Hepatocyte (in vitro differentiated cells): ENCODE data around the gene SCLT1. TPM values are rescaled to one million over a fixed set of nuclear protein-coding genes. Genes with fewer than 3 reads are reported as not detected.

ENCODE experiments used
- DNase-seq: peaks from one replicate; pipeline ENCODE4 v3.0.0-alpha.2; 2016; ENCODE audit warnings: low spot score
- H2AFZ ChIP-seq: fragments of 200-600 bp; sonication (generic); 2 replicates; pipeline ENCODE4 v1.6.0; 2016; ENCODE audit warnings: antibody characterized with exemption, mild to moderate bottlenecking
- H3K27ac ChIP-seq: fragments of 200-600 bp; sonication (generic); 2 replicates; pipeline ENCODE4 v1.5.1; 2016; ENCODE audit warnings: mild to moderate bottlenecking
- H3K27me3 ChIP-seq: fragments of 200-600 bp; sonication (generic); 2 replicates; pipeline ENCODE4 v1.6.1; 2016
- H3K36me3 ChIP-seq: fragments of 200-600 bp; sonication (generic); replicated peaks from 2 replicates; pipeline ENCODE4 v1.5.1; 2016; ENCODE audit warnings: low read depth; ENCODE audit not compliant: insufficient read depth
- H3K4me1 ChIP-seq: fragments of 200-600 bp; sonication (generic); 2 replicates; pipeline ENCODE4 v1.5.1; 2016; ENCODE audit warnings: mild to moderate bottlenecking, moderate library complexity; ENCODE audit not compliant: insufficient read depth
- H3K4me2 ChIP-seq: fragments of 200-600 bp; sonication (generic); 2 replicates; pipeline ENCODE4 v1.6.0; 2016
- H3K4me3 ChIP-seq: fragments of 200-600 bp; sonication (generic); 2 replicates; pipeline ENCODE4 v1.5.1; 2016; ENCODE audit warnings: mild to moderate bottlenecking
- H3K79me2 ChIP-seq: fragments of 200-600 bp; sonication (generic); 2 replicates; pipeline ENCODE4 v1.6.0; 2017; ENCODE audit warnings: mild to moderate bottlenecking
- H3K9me2 ChIP-seq: fragments of 200-600 bp; sonication (generic); replicated peaks from 2 replicates; pipeline ENCODE4 v1.6.0; 2017; ENCODE audit warnings: mild to moderate bottlenecking; ENCODE audit not compliant: insufficient read depth
- H3K9me3 ChIP-seq: fragments of 200-600 bp; sonication (generic); 2 replicates; pipeline ENCODE4 v1.5.1; 2016; ENCODE audit warnings: low read depth, mild to moderate bottlenecking
- H4K20me1 ChIP-seq: fragments of 200-600 bp; sonication (generic); 2 replicates; pipeline ENCODE4 v1.6.0; 2016; ENCODE audit warnings: mild to moderate bottlenecking; ENCODE audit not compliant: insufficient read depth, poor library complexity, severe bottlenecking
- EZH2 ChIP-seq: fragments of 200-600 bp; sonication (generic); IDR thresholded peaks from 2 replicates; pipeline ENCODE4 v1.6.1; 2016; ENCODE audit warnings: antibody characterized with exemption, mild to moderate bottlenecking, borderline replicate concordance
- EZH2phosphoT487 ChIP-seq: fragments of 200-600 bp; sonication (generic); IDR thresholded peaks from one replicate; pipeline ENCODE4 v1.6.1; 2018; ENCODE audit warnings: antibody characterized with exemption, mild to moderate bottlenecking, low read depth, moderate library complexity; ENCODE audit not compliant: unreplicated experiment, severe bottlenecking
- WGBS: methylation state at CpG from one replicate; pipeline ENCODE4 v1.1.6; 2016; ENCODE audit warnings: low lambda C conversion rate; ENCODE audit errors: missing lambda C conversion rate; 5-methylcytosine and 5-hydroxymethylcytosine counted together
- polyA plus RNA-seq: library from polyadenylated mRNA; unstranded; fragments of >200 nt; fragmentation: Nextera tagmentation; extraction: Ambion mirVana; gene quantifications from 2 replicates; pipeline ENCODE4 v1.2.1, GENCODE V29; 2016
- total RNA-seq: library from RNA; depleted of rRNA; stranded (reverse); fragments of >200 nt; gene quantifications from 2 replicates; pipeline ENCODE4 v1.2.3, GENCODE V29; 2014
- TF ChIP-seq, protein P1 (sequence below): fragments of 200-600 bp; sonication (generic); IDR thresholded peaks from 2 replicates; pipeline ENCODE4 v1.5.1; 2016; ENCODE audit warnings: antibody characterized with exemption, mild to moderate bottlenecking; ENCODE audit not compliant: poor library complexity

The SCLT1 gene
- total and polyA plus RNA-seq, 2 experiments from 2014 or later, result 6.9 to 13.6 TPM

GRCh38 chr4:128979934-128980333 lies 113.4 kb downstream of the SCLT1 start:
- Histone ChIP-seq H4K20me1 (no peaks in the 10 kb centered on the region), H3K4me2 (no peak overlapping the region), H3K36me3 (no peaks in the 10 kb centered on the region), H3K27me3 (no peaks in the 10 kb centered on the region), H2AFZ (no peak overlapping the region), H3K9me2 (no peaks in the 10 kb centered on the region), H3K79me2 (no peaks in the 10 kb centered on the region), H3K4me1 (no peaks in the 10 kb centered on the region), H3K4me3 (no peak overlapping the region), H3K9me3 (no peaks in the 10 kb centered on the region), H3K27ac (no peak overlapping the region)
- TF ChIP-seq, protein P1, sequence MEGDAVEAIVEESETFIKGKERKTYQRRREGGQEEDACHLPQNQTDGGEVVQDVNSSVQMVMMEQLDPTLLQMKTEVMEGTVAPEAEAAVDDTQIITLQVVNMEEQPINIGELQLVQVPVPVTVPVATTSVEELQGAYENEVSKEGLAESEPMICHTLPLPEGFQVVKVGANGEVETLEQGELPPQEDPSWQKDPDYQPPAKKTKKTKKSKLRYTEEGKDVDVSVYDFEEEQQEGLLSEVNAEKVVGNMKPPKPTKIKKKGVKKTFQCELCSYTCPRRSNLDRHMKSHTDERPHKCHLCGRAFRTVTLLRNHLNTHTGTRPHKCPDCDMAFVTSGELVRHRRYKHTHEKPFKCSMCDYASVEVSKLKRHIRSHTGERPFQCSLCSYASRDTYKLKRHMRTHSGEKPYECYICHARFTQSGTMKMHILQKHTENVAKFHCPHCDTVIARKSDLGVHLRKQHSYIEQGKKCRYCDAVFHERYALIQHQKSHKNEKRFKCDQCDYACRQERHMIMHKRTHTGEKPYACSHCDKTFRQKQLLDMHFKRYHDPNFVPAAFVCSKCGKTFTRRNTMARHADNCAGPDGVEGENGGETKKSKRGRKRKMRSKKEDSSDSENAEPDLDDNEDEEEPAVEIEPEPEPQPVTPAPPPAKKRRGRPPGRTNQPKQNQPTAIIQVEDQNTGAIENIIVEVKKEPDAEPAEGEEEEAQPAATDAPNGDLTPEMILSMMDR, result no peak
- TF ChIP-seq EZH2phosphoT487 (no peak), EZH2 (no peak)
- DNase-seq, result peak; percentile 6

GRCh38 chr4:128978985-128979384 lies 114.4 kb downstream of the SCLT1 start:
- H2AFZ ChIP-seq, result no peak overlapping the region
- no peak overlapping the region for H3K27ac ChIP-seq
- no peak for DNase-seq
- H3K27me3 ChIP-seq, result no peaks in the 10 kb centered on the region
- H3K4me3 ChIP-seq, result no peak overlapping the region
- no peaks in the 10 kb centered on the region for H3K4me1 ChIP-seq
- TF ChIP-seq EZH2phosphoT487 (no peak), EZH2 (no peak)
- TF ChIP-seq, protein P1, result no peak
- 92% methylated on average over 1 of the region's 1 CpG for WGBS
- H3K9me2 ChIP-seq, result no peaks in the 10 kb centered on the region
- H3K9me3 ChIP-seq, result no peaks in the 10 kb centered on the region
- no peaks in the 10 kb centered on the region for H3K36me3 ChIP-seq
- no peaks in the 10 kb centered on the region for H4K20me1 ChIP-seq
- H3K4me2 ChIP-seq, result no peak overlapping the region
- H3K79me2 ChIP-seq, result no peaks in the 10 kb centered on the region

- no peak overlapping the region for H3K4me2 ChIP-seq
- H3K4me3 ChIP-seq, result no peak overlapping the region
- WGBS, result 65% methylated on average over 2 of the region's 2 CpGs
- no peak for DNase-seq
- TF ChIP-seq EZH2 (no peak), EZH2phosphoT487 (no peak)
- TF ChIP-seq, protein P1, result no peak
- no peaks in the 10 kb centered on the region for H3K9me3 ChIP-seq
- no peaks in the 10 kb centered on the region for H3K36me3 ChIP-seq
- no peaks in the 10 kb centered on the region for H3K27me3 ChIP-seq
- H3K4me1 ChIP-seq, result no peaks in the 10 kb centered on the region
- no peaks in the 10 kb centered on the region for H3K79me2 ChIP-seq
- no peaks in the 10 kb centered on the region for H3K9me2 ChIP-seq
- no peak overlapping the region for H2AFZ ChIP-seq
- no peak overlapping the region for H3K27ac ChIP-seq
- H4K20me1 ChIP-seq, result no peaks in the 10 kb centered on the region
These were observed 119.2 kb downstream of the SCLT1 start for GRCh38 chr4:128974136-128974581.

DNA sequence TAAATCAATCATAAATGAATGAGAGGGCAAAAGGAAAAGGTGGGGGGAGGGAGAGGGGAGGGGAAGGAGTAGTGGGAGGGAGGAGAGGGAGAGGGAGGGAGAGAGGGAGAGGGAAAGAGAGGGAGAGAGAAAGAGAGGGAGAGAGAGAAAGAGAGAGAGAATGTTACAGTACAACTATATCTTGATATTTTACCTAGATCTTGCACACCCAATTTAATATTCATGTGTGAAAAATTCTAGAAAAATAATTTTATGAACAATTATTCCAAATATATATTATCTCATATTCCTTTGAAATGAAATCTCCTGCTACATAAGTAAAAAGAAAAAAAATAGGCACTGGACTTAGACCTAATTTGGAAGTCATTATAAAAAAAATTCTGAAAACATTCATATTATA lies 120.0 kb downstream of the SCLT1 start:
- no peaks in the 10 kb centered on the region for H3K79me2 ChIP-seq
- TF ChIP-seq EZH2, result no peak
- TF ChIP-seq EZH2phosphoT487, result no peak
- TF ChIP-seq, protein P1, result no peak
- H4K20me1 ChIP-seq, result no peaks in the 10 kb centered on the region
- H3K4me2 ChIP-seq, result no peak overlapping the region
- no peak overlapping the region for H3K4me3 ChIP-seq
- no peaks in the 10 kb centered on the region for H3K9me2 ChIP-seq
- no peaks in the 10 kb centered on the region for H3K9me3 ChIP-seq
- H3K27ac ChIP-seq, result no peak overlapping the region
- no peaks in the 10 kb centered on the region for H3K36me3 ChIP-seq
- H3K27me3 ChIP-seq, result no peaks in the 10 kb centered on the region
- DNase-seq, result no peak
- H3K4me1 ChIP-seq, result no peaks in the 10 kb centered on the region
- H2AFZ ChIP-seq, result no peak overlapping the region
